ENCODE results near the gene HHLA2.

- no peak for TF ChIP-seq CTCF (IDR thresholded peaks at IDR 0.05)
- TF ChIP-seq POLR2A (IDR thresholded peaks at IDR 0.05) = no peak
Observed at GRCh38 chr3:108338901-108339545, 42.7 kb downstream of the HHLA2 start.
